SK-N-SH (cell line): ENCODE results near the gene TRPM3. TPM values are rescaled to one million over a fixed set of nuclear protein-coding genes. Genes with fewer than 3 reads are reported as not detected.

Source experiments
- CTCF ChIA-PET: fragments of 300-600, 350-600 bp; formaldehyde crosslinking; extraction: SDS; loops from one replicate; lab custom pipeline; 2021; lab: Yijun Ruan, JAX
- POLR2A ChIA-PET: fragments of 350-600 bp; sonication (Branson Sonifier 250); formaldehyde crosslinking; extraction: SDS; loops from one replicate; lab custom pipeline; 2020; ENCODE audit warnings: antibody characterized with exemption, inconsistent platforms; lab: Yijun Ruan, JAX
- DNase-seq: peaks from one replicate; pipeline ENCODE4 v3.0.0; 2012
- H2AFZ ChIP-seq: fragments of 200-600 bp; sonication (generic); 2 replicates; pipeline ENCODE4 v1.8.1; 2016; ENCODE audit warnings: antibody characterized with exemption, mild to moderate bottlenecking, low read depth
- H3F3A ChIP-seq: fragments of 200-600 bp; sonication (generic); replicated peaks from 2 replicates; pipeline ENCODE3; 2016; ENCODE audit warnings: antibody characterized with exemption, mild to moderate bottlenecking; ENCODE audit not compliant: insufficient read depth
- H3K27ac ChIP-seq, 2 experiments: fragments of 200-500 bp in 1 of 2; fragments of 200-600 bp in 1 of 2; sonication (Bioruptor generic) in 1 of 2; sonication (generic), shearing (Covaris generic) in 1 of 2; 2 replicates each; pipeline versions ENCODE4 v1.5.1 to v1.6.1; 2014 to 2016; ENCODE audit warnings: low read depth in 2 of 2, inconsistent platforms in 1 of 2, low read length in 1 of 2, mild to moderate bottlenecking in 1 of 2, mixed read lengths in 1 of 2
- H3K27me3 ChIP-seq: fragments of 200-600 bp; sonication (generic), shearing (Covaris generic); 2 replicates; pipeline ENCODE4 v1.6.1; 2016; ENCODE audit warnings: mixed run types; ENCODE audit not compliant: insufficient read depth
- H3K36me3 ChIP-seq, 2 experiments: fragments of 200-500 bp in 1 of 2; fragments of 200-600 bp in 1 of 2; sonication (Bioruptor generic) in 1 of 2; sonication (generic) in 1 of 2; replicated peaks in 1 of 2; 2 replicates each; pipeline versions ENCODE3 to v1.5.1; 2014 to 2016; ENCODE audit warnings: low read length in 1 of 2, mild to moderate bottlenecking in 1 of 2; ENCODE audit not compliant: insufficient read depth in 2 of 2, control insufficient read depth in 1 of 2
- H3K4me1 ChIP-seq, 2 experiments: fragments of 200-500 bp in 1 of 2; fragments of 200-600 bp in 1 of 2; sonication (Bioruptor generic) in 1 of 2; sonication (generic), shearing (Covaris generic) in 1 of 2; 2 replicates each; pipeline versions ENCODE4 v1.5.1 to v1.6.1; 2014 to 2016; ENCODE audit warnings: low read depth in 1 of 2, low read length in 1 of 2, mixed run types in 1 of 2; ENCODE audit not compliant: insufficient read depth in 2 of 2, control insufficient read depth in 1 of 2
- H3K4me2 ChIP-seq: fragments of 200-600 bp; sonication (generic), shearing (Covaris generic); 2 replicates; pipeline ENCODE4 v1.6.1; 2017; ENCODE audit warnings: mixed run types
- H3K4me3 ChIP-seq, 2 experiments: fragments of 200-500 bp in 1 of 2; fragments of 200-600 bp in 1 of 2; sonication (Bioruptor generic) in 1 of 2; sonication (generic), shearing (Covaris generic) in 1 of 2; 2 replicates each; pipeline versions ENCODE4 v1.5.1 to v1.8.1; 2014 to 2016; ENCODE audit warnings: low read depth in 2 of 2, inconsistent platforms in 1 of 2, low read length in 1 of 2, mild to moderate bottlenecking in 1 of 2, mixed read lengths in 1 of 2, moderate library complexity in 1 of 2
- H3K79me2 ChIP-seq: fragments of 200-600 bp; sonication (generic); 2 replicates; pipeline ENCODE4 v1.8.1; 2017; ENCODE audit warnings: mild to moderate bottlenecking; ENCODE audit not compliant: insufficient read depth
- H3K9ac ChIP-seq: fragments of 200-600 bp; sonication (generic); 2 replicates; pipeline ENCODE4 v1.6.1; 2017; ENCODE audit warnings: mixed run types
- H3K9me2 ChIP-seq: fragments of 200-600 bp; sonication (generic); 2 replicates; pipeline ENCODE4 v1.6.1; 2017; ENCODE audit warnings: mixed run types
- H3K9me3 ChIP-seq: fragments of 200-600 bp; sonication (generic); 2 replicates; pipeline ENCODE4 v1.6.1; 2017; ENCODE audit warnings: mixed run types, mild to moderate bottlenecking, moderate library complexity
- H4K20me1 ChIP-seq: fragments of 200-600 bp; sonication (generic); 2 replicates; pipeline ENCODE4 v1.6.1; 2017; ENCODE audit warnings: mild to moderate bottlenecking, mixed run types; ENCODE audit not compliant: insufficient read depth
- GATA2 ChIP-seq: sonication (generic); formaldehyde crosslinking; IDR thresholded peaks from 2 replicates; pipeline ENCODE4 v1.5.0; 2020; ENCODE audit warnings: mild to moderate bottlenecking, missing genetic modification reagents
- MXI1 ChIP-seq: IDR thresholded peaks from 2 replicates; pipeline ENCODE4 v1.6.1; 2012; ENCODE audit warnings: mild to moderate bottlenecking, low read depth, low read length, improper control_type of control experiment
- REST ChIP-seq: IDR thresholded peaks from 2 replicates; pipeline ENCODE4 v1.6.1; 2012; ENCODE audit warnings: mild to moderate bottlenecking, low read depth, low read length, moderate library complexity
- TCF12 ChIP-seq: IDR thresholded peaks from 2 replicates; pipeline ENCODE4 v1.4.0; 2012
- USF1 ChIP-seq: IDR thresholded peaks from 2 replicates; pipeline ENCODE4 v1.4.0; 2012; ENCODE audit warnings: low read depth, borderline replicate concordance
- WGBS: methylation state at CpG from one replicate; pipeline ENCODE4 v1.1.6; 2017; ENCODE audit warnings: low lambda C conversion rate; 5-methylcytosine and 5-hydroxymethylcytosine counted together
- polyA plus RNA-seq, 3 experiments: library from polyadenylated mRNA; depleted of rRNA; stranded (reverse); fragments of >200 nt; gene quantifications; 2 replicates each; pipeline ENCODE4 v1.2.3, GENCODE V29; 2012
- small RNA-seq, 7 experiments: library from RNA; depleted of rRNA; stranded (forward); fragments of <200 nt; gene quantifications; one replicate each; pipeline ENCODE3, GENCODE V24; 2012

TRPM3 gene
- polyA plus RNA-seq, 1 of the 3 experiments (the other 2 are of a cell fraction): not detected

- H3K9ac ChIP-seq: no peak overlapping the region
- POLR2A ChIA-PET: interaction anchor here (1.4 to 1.6 kb wide), 2 partner anchors 60 to 61 kb away, joined by 4 to 6 read pairs; no protein-coding TSS in a partner anchor
- no peak overlapping the region for H3K27ac ChIP-seq
Measured at GRCh38 chr9:70480405-70480980, 640.9 kb downstream of the TRPM3 start.

GRCh38 chr9:70479880-70480291 is 641.5 kb downstream of the TRPM3 start:
- DNase-seq: peak; percentile 15
- H2AFZ ChIP-seq: peak overlapping the region; percentile 50; the same call in 1 of the 2 replicates
- no peaks in the 10 kb centered on the region for H3K9me2 ChIP-seq
- no peak overlapping the region for H3K4me2 ChIP-seq
- H3K9me3 ChIP-seq: no peaks in the 10 kb centered on the region
- no peak overlapping the region for H3K9ac ChIP-seq
- H3K4me3 ChIP-seq: no peak overlapping the region
- 48% methylated on average over 5 of the region's 5 CpGs for WGBS
- 0 out of 2 replicates have a peak, but pooled peaks have one; percentile 25 for TF ChIP-seq TCF12
- TF ChIP-seq REST: no peak
- CTCF ChIA-PET: interaction anchor here (0.6 to 2.2 kb wide), 5 partner anchors 9 to 123 kb away, joined by 3 to 7 read pairs (median 4); no protein-coding TSS in a partner anchor
- peaks cover 8 to 10% of the 10 kb centered on the region in 2 experiments; a peak in 2 of 4 replicates for H3K4me1 ChIP-seq
- no peaks in the 10 kb centered on the region for H3K79me2 ChIP-seq
- no peaks in the 10 kb centered on the region for H3K27me3 ChIP-seq
- H4K20me1 ChIP-seq: no peaks in the 10 kb centered on the region
- no peaks in the 10 kb centered on the region for H3K36me3 ChIP-seq
- H3F3A ChIP-seq: no peaks in the 10 kb centered on the region
- no peak overlapping the region for H3K27ac ChIP-seq
- POLR2A ChIA-PET: interaction anchor here (1.4 to 1.6 kb wide), 2 partner anchors 59 to 61 kb away, joined by 4 to 6 read pairs; no protein-coding TSS in a partner anchor

More at GRCh38 chr9:70480405-70480980, 640.9 kb downstream of the TRPM3 start:
- Histone ChIP-seq H3K4me1 (peaks cover 8 to 10% of the 10 kb centered on the region in 2 experiments; a peak in 2 of 4 replicates), H3K4me3 (no peak overlapping the region)
- WGBS: 42% methylated on average over 15 of the region's 15 CpGs
- TF ChIP-seq MXI1 (peak; percentile 89), GATA2 (CRISPR knock-in tag) (0 out of 2 replicates have a peak, but pooled peaks have one; percentile 9), USF1 (no peak)
- TF ChIP-seq, all 33 proteins: peak for 2
- H3K79me2 ChIP-seq: no peaks in the 10 kb centered on the region
- peak; percentile 57 for DNase-seq
- no peaks in the 10 kb centered on the region for H3F3A ChIP-seq
- no peaks in the 10 kb centered on the region for H3K9me2 ChIP-seq
- no peaks in the 10 kb centered on the region for H3K9me3 ChIP-seq
- CTCF ChIA-PET: interaction anchor here (1.3 to 1.5 kb wide), 3 partner anchors 52 to 122 kb away, joined by 3 to 7 read pairs (median 4); no protein-coding TSS in a partner anchor
- H4K20me1 ChIP-seq: no peaks in the 10 kb centered on the region
- peak overlapping the region; percentile 26; the same call in 1 of the 2 replicates for H3K4me2 ChIP-seq
- no peaks in the 10 kb centered on the region for H3K27me3 ChIP-seq
- H2AFZ ChIP-seq: peak overlapping the region; percentile 50; the same call in 1 of the 2 replicates
- H3K36me3 ChIP-seq: no peaks in the 10 kb centered on the region

Small RNA genes lying within 50 kb of the gene (small RNA-seq; reads per million reads assigned to genes)
- gene MIR204 (0 reads per million in 7 experiments), gene RN7SL726P (0 reads per million in 7 experiments)
